H1 (cell line): ENCODE data around the gene TBC1D9. TPM values are rescaled to one million over a fixed set of nuclear protein-coding genes. Genes with fewer than 3 reads are reported as not detected.

Source experiments
- CBX8 ChIP-seq: fragments of 300-800, 300-1000 bp; sonication (generic); IDR thresholded peaks from 2 replicates; pipeline ENCODE4 v1.7.1; 2016; ENCODE audit warnings: low read depth, low read length, borderline replicate concordance
- CEBPB ChIP-seq: IDR thresholded peaks from 2 replicates; pipeline ENCODE4 v1.6.1; 2012; ENCODE audit warnings: low read depth, low read length
- EZH2 ChIP-seq: fragments of 200-600 bp; sonication (generic); IDR thresholded peaks from 2 replicates; pipeline ENCODE4 v1.7.1; 2012; ENCODE audit warnings: low read depth, mild to moderate bottlenecking, moderate library complexity, low read length, inconsistent platforms; ENCODE audit not compliant: severe bottlenecking
- KDM5A ChIP-seq: fragments of 200-600 bp; IDR thresholded peaks from 2 replicates; pipeline ENCODE4 v1.7.1; 2012; ENCODE audit warnings: mild to moderate bottlenecking, low read length, inconsistent platforms, mixed read lengths
- NANOG ChIP-seq: IDR thresholded peaks from 2 replicates; pipeline ENCODE4 v1.6.1; 2011; ENCODE audit warnings: low read length, low read depth, mild to moderate bottlenecking, inconsistent platforms; ENCODE audit not compliant: insufficient read depth, poor library complexity, severe bottlenecking
- POLR2AphosphoS5 ChIP-seq: IDR thresholded peaks from 2 replicates; pipeline ENCODE4 v1.6.1; 2011; ENCODE audit warnings: low read depth, low read length
- RAD21 ChIP-seq, 2 experiments: IDR thresholded peaks in 1 of 2; conservative IDR thresholded peaks in 1 of 2; 2 replicates each; pipeline ENCODE4 v1.6.1; 2011; ENCODE audit warnings: low read depth in 2 of 2, low read length in 2 of 2, improper control_type of control experiment in 1 of 2, inconsistent platforms in 1 of 2, mild to moderate bottlenecking in 1 of 2, moderate library complexity in 1 of 2
- RBBP5 ChIP-seq: IDR thresholded peaks from 2 replicates; pipeline ENCODE4 v1.7.1; 2012; ENCODE audit warnings: low read depth, mild to moderate bottlenecking, inconsistent platforms, low read length, moderate library complexity, borderline replicate concordance
- RFX5 ChIP-seq: IDR thresholded peaks from 2 replicates; pipeline ENCODE4 v1.6.1; 2011; ENCODE audit warnings: low read depth, low read length, improper control_type of control experiment, borderline replicate concordance
- SP4 ChIP-seq: IDR thresholded peaks from 2 replicates; pipeline ENCODE4 v1.6.1; 2012; ENCODE audit warnings: low read length, inconsistent platforms
- TCF12 ChIP-seq: IDR thresholded peaks from 2 replicates; pipeline ENCODE4 v1.6.1; 2011; ENCODE audit warnings: low read depth, mild to moderate bottlenecking, low read length
- polyA plus RNA-seq, 7 experiments: library from polyadenylated mRNA; depleted of rRNA in 3 of 7; stranded (reverse) in 5 of 7; unstranded in 2 of 7; fragments of >200 nt in 5 of 7; fragments of 200-250 nt in 2 of 7; gene quantifications; 1 replicate in 5 of 7; 2 replicates in 1 of 7; 4 replicates in 1 of 7; pipeline versions ENCODE4 v1.2.1 to v1.2.3, GENCODE V29; 2011 to 2013; ENCODE audit warnings: missing spikeins in 2 of 7, mixed read lengths in 2 of 7
- total RNA-seq: library from RNA; stranded (reverse); fragmentation: NEBNext Ultra II Directional; extraction: Animal tissue kit (Norgen Biotek cat#: 25700); gene quantifications from 2 replicates; pipeline ENCODE4 v1.2.1, GENCODE V29; 2021
- TF ChIP-seq, protein P1 (sequence below): fragments of 300-600 bp; sonication (generic); IDR thresholded peaks from 2 replicates; pipeline ENCODE4 v1.7.1; 2012; ENCODE audit warnings: low read length, moderate library complexity, mild to moderate bottlenecking, inconsistent platforms; ENCODE audit not compliant: insufficient replicate concordance

Gene TBC1D9
- total and polyA plus RNA-seq, 2 of the 8 experiments (the other 6 are each of a cell fraction or from before 2014, with no cell fraction given): 0.94 to 1.0 TPM

DNA sequence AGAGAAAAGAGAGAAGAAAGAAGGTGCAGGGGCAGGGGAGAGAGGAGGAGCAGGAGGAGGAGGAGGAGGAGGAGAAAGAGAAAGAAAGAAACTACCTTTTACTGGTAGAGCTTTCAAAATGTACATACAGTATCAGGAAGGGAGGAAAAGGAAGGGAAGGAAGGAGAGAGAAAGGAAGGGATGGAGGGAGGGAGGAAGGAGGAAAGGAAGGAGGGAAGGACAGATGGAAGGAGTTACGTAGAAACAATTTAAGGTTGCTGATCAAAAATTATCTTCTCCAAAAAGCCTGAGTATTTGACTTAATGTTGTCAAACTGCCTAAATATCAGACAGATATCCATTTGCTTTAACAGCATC, 13.4 kb downstream of the TBC1D9 start (continued):
- TF ChIP-seq, protein P1, sequence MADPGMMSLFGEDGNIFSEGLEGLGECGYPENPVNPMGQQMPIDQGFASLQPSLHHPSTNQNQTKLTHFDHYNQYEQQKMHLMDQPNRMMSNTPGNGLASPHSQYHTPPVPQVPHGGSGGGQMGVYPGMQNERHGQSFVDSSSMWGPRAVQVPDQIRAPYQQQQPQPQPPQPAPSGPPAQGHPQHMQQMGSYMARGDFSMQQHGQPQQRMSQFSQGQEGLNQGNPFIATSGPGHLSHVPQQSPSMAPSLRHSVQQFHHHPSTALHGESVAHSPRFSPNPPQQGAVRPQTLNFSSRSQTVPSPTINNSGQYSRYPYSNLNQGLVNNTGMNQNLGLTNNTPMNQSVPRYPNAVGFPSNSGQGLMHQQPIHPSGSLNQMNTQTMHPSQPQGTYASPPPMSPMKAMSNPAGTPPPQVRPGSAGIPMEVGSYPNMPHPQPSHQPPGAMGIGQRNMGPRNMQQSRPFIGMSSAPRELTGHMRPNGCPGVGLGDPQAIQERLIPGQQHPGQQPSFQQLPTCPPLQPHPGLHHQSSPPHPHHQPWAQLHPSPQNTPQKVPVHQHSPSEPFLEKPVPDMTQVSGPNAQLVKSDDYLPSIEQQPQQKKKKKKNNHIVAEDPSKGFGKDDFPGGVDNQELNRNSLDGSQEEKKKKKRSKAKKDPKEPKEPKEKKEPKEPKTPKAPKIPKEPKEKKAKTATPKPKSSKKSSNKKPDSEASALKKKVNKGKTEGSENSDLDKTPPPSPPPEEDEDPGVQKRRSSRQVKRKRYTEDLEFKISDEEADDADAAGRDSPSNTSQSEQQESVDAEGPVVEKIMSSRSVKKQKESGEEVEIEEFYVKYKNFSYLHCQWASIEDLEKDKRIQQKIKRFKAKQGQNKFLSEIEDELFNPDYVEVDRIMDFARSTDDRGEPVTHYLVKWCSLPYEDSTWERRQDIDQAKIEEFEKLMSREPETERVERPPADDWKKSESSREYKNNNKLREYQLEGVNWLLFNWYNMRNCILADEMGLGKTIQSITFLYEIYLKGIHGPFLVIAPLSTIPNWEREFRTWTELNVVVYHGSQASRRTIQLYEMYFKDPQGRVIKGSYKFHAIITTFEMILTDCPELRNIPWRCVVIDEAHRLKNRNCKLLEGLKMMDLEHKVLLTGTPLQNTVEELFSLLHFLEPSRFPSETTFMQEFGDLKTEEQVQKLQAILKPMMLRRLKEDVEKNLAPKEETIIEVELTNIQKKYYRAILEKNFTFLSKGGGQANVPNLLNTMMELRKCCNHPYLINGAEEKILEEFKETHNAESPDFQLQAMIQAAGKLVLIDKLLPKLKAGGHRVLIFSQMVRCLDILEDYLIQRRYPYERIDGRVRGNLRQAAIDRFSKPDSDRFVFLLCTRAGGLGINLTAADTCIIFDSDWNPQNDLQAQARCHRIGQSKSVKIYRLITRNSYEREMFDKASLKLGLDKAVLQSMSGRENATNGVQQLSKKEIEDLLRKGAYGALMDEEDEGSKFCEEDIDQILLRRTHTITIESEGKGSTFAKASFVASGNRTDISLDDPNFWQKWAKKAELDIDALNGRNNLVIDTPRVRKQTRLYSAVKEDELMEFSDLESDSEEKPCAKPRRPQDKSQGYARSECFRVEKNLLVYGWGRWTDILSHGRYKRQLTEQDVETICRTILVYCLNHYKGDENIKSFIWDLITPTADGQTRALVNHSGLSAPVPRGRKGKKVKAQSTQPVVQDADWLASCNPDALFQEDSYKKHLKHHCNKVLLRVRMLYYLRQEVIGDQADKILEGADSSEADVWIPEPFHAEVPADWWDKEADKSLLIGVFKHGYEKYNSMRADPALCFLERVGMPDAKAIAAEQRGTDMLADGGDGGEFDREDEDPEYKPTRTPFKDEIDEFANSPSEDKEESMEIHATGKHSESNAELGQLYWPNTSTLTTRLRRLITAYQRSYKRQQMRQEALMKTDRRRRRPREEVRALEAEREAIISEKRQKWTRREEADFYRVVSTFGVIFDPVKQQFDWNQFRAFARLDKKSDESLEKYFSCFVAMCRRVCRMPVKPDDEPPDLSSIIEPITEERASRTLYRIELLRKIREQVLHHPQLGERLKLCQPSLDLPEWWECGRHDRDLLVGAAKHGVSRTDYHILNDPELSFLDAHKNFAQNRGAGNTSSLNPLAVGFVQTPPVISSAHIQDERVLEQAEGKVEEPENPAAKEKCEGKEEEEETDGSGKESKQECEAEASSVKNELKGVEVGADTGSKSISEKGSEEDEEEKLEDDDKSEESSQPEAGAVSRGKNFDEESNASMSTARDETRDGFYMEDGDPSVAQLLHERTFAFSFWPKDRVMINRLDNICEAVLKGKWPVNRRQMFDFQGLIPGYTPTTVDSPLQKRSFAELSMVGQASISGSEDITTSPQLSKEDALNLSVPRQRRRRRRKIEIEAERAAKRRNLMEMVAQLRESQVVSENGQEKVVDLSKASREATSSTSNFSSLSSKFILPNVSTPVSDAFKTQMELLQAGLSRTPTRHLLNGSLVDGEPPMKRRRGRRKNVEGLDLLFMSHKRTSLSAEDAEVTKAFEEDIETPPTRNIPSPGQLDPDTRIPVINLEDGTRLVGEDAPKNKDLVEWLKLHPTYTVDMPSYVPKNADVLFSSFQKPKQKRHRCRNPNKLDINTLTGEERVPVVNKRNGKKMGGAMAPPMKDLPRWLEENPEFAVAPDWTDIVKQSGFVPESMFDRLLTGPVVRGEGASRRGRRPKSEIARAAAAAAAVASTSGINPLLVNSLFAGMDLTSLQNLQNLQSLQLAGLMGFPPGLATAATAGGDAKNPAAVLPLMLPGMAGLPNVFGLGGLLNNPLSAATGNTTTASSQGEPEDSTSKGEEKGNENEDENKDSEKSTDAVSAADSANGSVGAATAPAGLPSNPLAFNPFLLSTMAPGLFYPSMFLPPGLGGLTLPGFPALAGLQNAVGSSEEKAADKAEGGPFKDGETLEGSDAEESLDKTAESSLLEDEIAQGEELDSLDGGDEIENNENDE: no peak
- TF ChIP-seq EZH2 (no peak), SP4 (no peak), NANOG (no peak), CBX8 (no peak), CEBPB (no peak), POLR2AphosphoS5 (no peak), KDM5A (no peak), TCF12 (no peak), RFX5 (no peak), RAD21 (IDR thresholded peaks at IDR 0.05 in 1 of 2, conservative IDR thresholded peaks at IDR 0.05 in 1 of 2; ENCODE audit: low read depth in 2 of 2, low read length in 2 of 2) (no peak), RBBP5 (no peak)
